Measurements from ENCODE around the gene PPP2R3B.

PPP2R3B gene

DNA sequence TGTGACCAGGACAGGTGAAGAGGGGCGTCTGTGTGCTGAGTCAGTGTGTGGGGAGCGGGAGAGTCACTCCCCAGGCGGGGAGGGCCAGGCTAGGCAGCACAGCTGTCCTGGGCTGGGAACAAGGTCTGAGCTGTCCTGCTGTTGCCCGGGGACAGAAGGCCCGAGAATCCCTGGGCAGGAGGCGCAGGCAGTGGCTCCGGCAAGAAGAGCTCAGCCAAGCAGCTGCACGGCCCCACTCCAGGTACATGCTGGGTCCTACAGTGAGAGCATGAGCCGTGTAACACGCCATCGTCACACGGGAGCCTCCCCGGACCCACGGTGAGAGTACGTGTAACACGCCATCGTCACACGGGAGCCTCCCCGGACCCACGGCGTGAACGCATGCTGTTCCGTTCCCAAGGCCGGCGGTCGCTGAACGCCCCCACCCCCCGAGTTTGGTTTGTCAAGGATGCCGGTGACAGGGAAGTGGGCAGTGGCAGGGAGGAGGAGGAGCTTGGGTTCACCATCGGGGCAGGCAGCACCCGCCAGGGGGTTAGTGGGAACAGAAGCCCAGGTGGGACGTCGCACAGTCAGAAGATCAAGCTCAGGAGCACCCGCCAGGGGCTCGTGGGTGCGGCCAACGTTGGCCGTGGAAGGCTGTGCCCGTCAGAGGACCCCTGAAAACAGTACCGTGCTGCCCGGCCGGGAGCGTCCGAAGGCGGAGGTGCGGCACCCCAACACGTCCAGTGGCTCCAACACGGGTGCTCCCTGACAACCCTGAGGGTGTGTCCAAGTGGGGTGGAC, 15.6 kb downstream of the PPP2R3B start:
- TF ChIP-seq CTCF (IDR thresholded peaks at IDR 0.05; ENCODE audit: borderline replicate concordance, control extremely low read depth, extremely low read depth, insufficient read depth, missing control alignments): no peak
- in situ Hi-C loops (cut with MboI; ENCODE audit: low sequenced_read_pairs, unreplicated experiment): no loop called here
- no peak for DNase-seq (ENCODE audit: low spot score)

GRCh38 chrX:370244-370962, 16.3 kb downstream of the PPP2R3B start:
- TF ChIP-seq CTCF (IDR thresholded peaks at IDR 0.05; ENCODE audit: borderline replicate concordance, control extremely low read depth, extremely low read depth, insufficient read depth, missing control alignments): no peak
- in situ Hi-C loops (cut with MboI; ENCODE audit: low sequenced_read_pairs, unreplicated experiment): no loop called here
- DNase-seq (ENCODE audit: low spot score): no peak

DNA sequence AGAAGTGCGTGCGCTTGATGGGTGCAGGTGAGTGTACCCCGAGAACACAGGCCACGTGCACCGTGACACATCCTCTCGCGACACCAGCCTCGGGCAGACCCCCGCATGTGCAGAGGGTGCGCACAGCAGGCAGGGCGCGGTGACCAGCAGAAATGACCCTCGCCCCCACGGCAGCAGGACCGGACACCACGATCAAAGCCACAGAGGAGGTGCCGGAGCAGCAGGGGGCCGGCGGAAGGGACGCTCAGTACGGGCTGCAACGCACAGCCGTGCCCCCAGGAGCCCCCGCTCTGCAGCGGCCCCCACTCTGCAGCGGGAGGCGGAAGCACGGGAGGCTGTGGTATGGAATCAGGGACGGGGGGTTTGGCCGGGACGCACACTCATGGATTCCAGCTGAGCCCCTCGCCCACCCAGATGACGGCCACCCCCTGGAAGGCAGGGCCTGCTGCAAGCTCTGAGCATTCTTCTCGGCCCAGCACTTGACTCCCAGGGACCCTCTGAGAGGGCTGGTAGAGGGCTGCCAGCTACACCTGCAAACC, 17.1 kb downstream of the PPP2R3B start:
- no peak for DNase-seq (ENCODE audit: low spot score)
- no peak for TF ChIP-seq CTCF (IDR thresholded peaks at IDR 0.05; ENCODE audit: borderline replicate concordance, control extremely low read depth, extremely low read depth, insufficient read depth, missing control alignments)
- in situ Hi-C loops (cut with MboI; ENCODE audit: low sequenced_read_pairs, unreplicated experiment): no loop called here

DNA sequence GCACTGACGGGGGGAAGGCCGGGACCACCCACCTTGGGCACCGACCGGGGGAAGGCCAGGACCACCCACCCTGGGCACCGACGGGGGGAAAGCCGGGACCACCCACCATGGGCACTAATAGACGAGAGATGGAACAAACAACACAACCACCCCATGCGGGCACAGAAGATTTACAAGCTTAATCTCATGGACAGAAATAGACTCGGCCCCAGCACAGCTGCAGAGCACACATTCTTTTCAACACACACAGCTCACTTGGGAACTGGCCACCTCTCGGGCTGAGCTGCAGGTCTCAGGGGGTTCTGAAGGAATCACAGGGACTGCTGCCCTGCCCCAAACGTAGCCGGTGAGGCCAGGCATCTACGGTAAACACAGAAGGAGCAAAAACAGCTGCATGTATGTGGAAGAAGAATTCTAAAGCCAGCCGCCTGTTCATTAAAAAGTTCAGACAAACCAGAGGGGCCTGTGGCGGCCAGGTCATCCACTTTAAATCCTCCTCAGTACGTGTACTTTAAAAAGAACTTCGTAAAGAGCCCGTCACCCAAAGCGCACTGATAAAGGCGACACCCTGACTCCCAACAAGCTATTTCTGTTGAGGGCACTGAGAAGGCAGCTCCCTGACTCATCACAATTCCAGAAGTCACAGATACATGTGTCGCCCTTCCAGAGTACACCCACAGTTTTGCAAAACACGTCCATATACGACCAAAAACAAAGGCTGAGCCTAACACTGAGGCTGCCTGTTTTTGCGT, 17.7 kb downstream of the PPP2R3B start:
- no peak for DNase-seq (ENCODE audit: low spot score)
- in situ Hi-C loops (cut with MboI; ENCODE audit: low sequenced_read_pairs, unreplicated experiment): no loop called here
- no peak for TF ChIP-seq CTCF (IDR thresholded peaks at IDR 0.05; ENCODE audit: borderline replicate concordance, control extremely low read depth, extremely low read depth, insufficient read depth, missing control alignments)

- in situ Hi-C loops (cut with MboI; ENCODE audit: low sequenced_read_pairs, unreplicated experiment): no loop called here
- TF ChIP-seq CTCF (IDR thresholded peaks at IDR 0.05; ENCODE audit: borderline replicate concordance, control extremely low read depth, extremely low read depth, insufficient read depth, missing control alignments): no peak
Observed at GRCh38 chrX:367866-368265, 18.8 kb downstream of the PPP2R3B start.

GRCh38 chrX:367349-367748, 19.4 kb downstream of the PPP2R3B start:
- DNase-seq (ENCODE audit: low spot score): no peak
- TF ChIP-seq CTCF (IDR thresholded peaks at IDR 0.05; ENCODE audit: borderline replicate concordance, control extremely low read depth, extremely low read depth, insufficient read depth, missing control alignments): no peak
- in situ Hi-C loops (cut with MboI; ENCODE audit: low sequenced_read_pairs, unreplicated experiment): no loop called here

More at GRCh38 chrX:367866-368265, 18.8 kb downstream of the PPP2R3B start:
- no peak for DNase-seq (ENCODE audit: low spot score)

Data from GM13976 (cell line).